Dermis microvascular lymphatic vessel endothelial cell (primary cell): Measurements from ENCODE around the gene ALG1L2. TPM values are rescaled to one million over a fixed set of nuclear protein-coding genes. Genes with fewer than 3 reads are reported as not detected.
A peak's percentile ranks its signal among the peaks of the same experiment; 100 is the strongest.
"Not testable (repeated sequence)": the region's sequence is repeated elsewhere in the genome, so short reads cannot be mapped to it uniquely, and the experiment has no call there.

Source experiments
- DNase-seq, 2 donors: peaks; one replicate each; pipeline versions ENCODE4 v3.0.0 to v3.0.0-alpha.2; 2010; ENCODE audit warnings: low read depth in 2 of 2
- total RNA-seq: library from RNA; depleted of rRNA; stranded (reverse); fragments of >200 nt; gene quantifications from 2 replicates; pipeline ENCODE4 v1.2.1, GENCODE V29; 2014

ALG1L2 gene, protein sequence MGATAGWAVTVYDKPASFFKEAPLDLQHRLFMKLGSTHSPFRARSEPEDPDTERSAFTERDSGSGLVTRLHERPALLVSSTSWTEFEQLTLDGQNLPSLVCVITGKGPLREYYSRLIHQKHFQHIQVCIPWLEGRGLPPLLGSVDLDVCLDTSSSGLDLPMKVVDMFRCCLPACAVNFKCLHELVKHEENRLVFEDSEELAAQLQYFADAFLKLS
- 0.13 TPM in 1 of 2 replicates, not detected in the other for total RNA-seq

DNA sequence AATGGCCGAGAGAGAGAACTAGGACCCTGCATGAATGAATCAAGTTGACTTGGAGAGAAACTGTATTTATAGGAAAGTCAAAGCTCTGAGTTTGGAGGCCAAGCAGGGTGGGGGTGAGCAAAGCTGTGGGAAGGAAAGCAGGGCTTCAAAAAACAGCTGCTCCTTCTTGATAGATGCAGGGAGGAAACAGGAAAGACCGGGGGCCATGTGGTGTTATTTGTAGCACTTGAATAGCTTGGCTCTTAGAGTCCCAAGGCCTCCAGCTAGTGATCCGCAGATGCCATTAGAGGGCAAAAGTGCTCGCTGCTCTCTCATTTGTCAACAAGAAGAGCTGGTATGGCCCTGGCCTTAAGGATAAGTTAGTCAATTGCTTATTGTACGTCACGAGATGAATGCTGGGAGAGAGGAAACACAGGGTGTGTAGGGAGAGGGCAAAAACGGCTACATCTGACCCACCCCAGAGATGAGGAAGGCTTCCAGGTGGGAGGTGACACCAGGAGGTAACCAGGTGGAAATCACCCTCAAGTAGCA, at the start of gene ALG1L2:
TSS of gene ALG1L2 (plus strand) at position 481 of the 531 bp plus-strand sequence. CDS start 186 bp downstream, outside the sequence.
- peak in 1 of 2 donors; percentile 65 for DNase-seq

- DNase-seq = not testable (repeated sequence)
These were observed 44.4 kb upstream of the ALG1L2 start for GRCh38 chr3:130037126-130037815.

DNA sequence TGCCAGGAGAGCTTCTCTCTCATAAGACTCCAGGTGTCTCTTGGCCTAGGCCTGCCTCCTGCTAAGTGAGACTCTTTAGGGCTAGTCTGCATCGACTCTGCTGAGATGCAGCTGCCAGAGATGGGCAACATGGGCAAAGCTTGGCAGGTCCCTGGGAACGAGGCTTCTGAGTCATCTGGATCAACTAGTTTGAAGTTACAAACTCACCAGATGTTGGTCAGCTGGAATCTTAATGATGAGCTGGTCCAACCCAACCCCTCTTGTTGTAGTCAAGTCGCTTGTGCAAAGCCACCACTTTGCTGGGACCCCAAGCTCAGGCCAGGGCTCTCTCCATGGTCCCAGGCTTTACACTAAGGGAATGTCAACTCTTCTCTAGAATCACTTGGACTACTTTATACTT, 38.9 kb upstream of the ALG1L2 start:
- DNase-seq = not testable (repeated sequence)

GRCh38 chr3:130043658-130044057, 38.0 kb upstream of the ALG1L2 start:
- DNase-seq = not testable (repeated sequence)

DNA sequence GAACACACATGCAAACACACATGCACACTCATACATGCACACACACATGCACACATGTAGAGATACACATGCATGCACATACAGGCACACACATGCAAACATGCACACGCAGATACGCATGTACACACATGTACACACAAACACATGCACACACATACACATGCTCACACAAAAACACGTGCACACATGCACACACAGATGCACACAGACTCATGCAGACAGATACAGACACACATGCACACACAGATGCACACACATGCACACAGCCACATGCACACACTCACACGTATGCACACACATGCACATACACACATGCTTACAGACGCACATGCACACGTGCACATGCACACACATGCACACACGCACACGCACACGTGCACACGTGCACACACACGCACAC, 37.3 kb upstream of the ALG1L2 start:
- no peak for DNase-seq

GRCh38 chr3:130048726-130049125, 32.9 kb upstream of the ALG1L2 start:
- DNase-seq = no peak

DNA sequence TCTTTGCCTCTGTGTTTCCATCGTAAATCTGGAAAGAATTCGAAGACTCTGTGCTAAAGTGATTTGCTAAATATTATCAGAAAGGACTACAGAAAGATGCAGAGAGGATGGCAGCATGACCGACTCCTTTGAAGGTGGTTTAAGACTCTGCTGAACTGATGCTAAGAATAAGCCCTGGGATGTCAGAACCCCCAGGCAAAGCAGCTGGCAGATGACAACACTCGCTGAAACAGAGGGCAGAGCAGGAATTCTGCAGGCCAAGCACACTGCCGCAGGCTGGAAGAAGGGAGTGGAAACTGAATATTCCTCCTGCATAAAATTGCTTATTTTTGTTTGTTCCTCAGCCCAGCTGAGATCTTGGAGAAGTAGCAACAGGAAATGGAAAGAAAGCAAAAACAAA, 29.3 kb upstream of the ALG1L2 start:
- not testable (repeated sequence) for DNase-seq

GRCh38 chr3:130052965-130053364, 28.7 kb upstream of the ALG1L2 start:
- DNase-seq = not testable (repeated sequence)

- not testable (repeated sequence) for DNase-seq
These were observed 23.9 kb upstream of the ALG1L2 start for GRCh38 chr3:130057536-130058266.

DNA sequence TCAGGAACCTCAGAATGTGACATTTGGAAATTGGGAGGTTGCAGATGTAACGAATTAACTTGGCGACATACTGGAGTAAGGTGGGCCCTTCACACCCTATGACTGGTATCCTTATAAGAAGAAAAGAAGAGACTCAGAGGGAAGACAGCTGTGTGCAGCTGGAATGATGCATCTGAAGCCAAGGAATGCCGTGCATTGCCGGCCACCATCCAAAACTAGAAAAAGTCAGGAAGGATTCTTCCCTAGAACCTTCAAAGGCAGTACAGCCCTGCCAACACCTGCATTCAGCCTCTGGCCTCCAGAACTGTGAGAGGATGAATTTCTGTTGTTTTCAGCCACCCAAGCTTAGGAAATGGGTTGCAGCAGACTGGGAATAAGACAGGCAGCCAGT, 23.4 kb upstream of the ALG1L2 start:
- DNase-seq = not testable (repeated sequence)

- DNase-seq = not testable (repeated sequence)
These were observed 22.9 kb upstream of the ALG1L2 start for GRCh38 chr3:130058716-130059115.

GRCh38 chr3:130059162-130059561, 22.5 kb upstream of the ALG1L2 start:
- DNase-seq = not testable (repeated sequence)

- no peak for DNase-seq
These were observed 8.0 kb upstream of the ALG1L2 start for GRCh38 chr3:130073582-130073981.

DNA sequence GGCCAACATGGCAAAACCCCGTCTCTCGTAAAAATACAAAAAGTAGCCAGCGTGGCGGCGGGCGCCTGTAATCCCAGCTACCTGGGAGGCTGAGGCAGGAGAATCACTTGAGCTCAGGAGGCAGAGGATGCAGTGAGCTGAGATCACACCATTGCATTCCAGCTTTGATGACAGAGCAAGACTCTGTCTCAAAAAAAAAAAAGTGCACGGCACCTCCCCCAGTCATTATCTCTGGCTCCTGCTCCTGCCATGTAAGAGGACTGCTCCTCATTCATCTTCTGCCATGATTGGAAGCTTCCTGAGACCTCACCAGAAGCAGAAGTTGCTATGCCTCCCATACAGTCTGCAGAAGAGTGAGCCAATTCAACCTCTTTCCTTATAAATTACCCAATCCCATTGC, 4.0 kb upstream of the ALG1L2 start:
- no peak for DNase-seq

GRCh38 chr3:130083363-130084090, 1.9 kb downstream of the ALG1L2 start:
- not testable (repeated sequence) for DNase-seq

DNA sequence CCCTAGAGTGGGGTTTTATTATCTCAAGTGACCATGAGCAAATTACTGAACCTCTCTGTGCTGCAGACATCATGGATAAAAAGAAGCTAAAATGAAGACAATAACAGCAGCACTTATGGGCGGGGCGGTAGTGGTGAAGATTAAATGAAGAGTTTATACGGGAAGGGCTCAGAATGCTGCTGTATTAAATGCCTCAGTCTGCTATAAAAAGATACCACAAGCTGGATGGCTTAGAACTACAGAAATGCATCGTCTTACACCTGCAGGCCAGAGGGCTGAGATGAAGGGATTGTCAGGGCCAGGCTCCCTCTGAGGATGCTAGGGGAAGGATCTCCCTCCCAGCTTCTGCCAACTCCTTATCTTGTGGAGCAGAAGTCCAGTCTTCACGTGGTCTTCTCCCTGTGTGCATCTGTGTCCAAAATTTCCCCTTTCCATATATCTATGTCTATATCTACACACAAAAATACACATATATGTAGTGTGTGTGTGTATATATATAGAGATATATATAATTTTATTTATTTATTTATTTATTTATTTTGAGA, 2.9 kb downstream of the ALG1L2 start:
- no peak for DNase-seq

DNA sequence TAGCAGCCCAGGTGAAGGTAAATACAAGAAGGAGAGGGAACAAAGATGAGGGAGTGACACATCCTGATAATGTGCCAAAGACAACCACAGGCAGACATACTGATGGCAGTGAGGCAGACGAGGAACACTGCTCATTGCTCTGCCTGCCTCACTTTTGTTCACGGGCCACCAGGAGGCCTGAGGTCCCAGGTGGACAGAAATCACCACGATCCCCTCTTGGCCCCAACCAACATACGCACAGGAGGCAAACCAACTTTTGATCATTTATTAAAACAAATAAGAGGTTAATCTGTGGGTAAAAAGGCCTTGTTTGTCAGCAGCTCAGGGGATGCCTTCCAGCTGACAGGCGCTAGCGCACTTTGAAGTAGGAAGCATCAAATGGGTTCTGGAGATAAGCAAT, 4.2 kb downstream of the ALG1L2 start:
- no peak for DNase-seq

GRCh38 chr3:130086628-130087027, 5.0 kb downstream of the ALG1L2 start:
- DNase-seq = not testable (repeated sequence)

DNA sequence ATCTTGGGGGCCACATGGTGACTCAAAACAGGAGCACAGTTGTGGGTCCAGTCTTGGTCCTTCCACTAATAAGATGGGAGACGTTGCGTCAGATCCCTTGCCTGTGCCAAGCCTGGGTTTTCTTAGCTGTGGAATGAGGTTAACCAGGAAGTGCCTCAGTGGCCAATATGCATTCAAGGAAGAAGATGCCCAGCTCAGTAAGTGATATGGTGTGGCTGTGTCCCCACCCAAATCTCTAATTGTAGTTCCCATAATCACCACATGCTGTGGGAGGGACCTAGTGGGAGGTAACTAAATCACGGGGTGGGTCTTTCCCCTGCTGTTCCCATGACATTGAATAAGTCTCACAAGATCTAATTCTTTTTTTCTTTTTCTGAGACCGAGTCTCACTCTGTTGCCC, 6.4 kb downstream of the ALG1L2 start:
- DNase-seq = no peak

- not testable (repeated sequence) for DNase-seq
These were observed 9.1 kb downstream of the ALG1L2 start for GRCh38 chr3:130090681-130091080.

GRCh38 chr3:130091958-130092357, 10.3 kb downstream of the ALG1L2 start:
- no peak for DNase-seq
